Peyer's patch (tissue), 4 donors: Measurements from ENCODE around the gene ALDH3B1.

Source experiments
- POLR2A ChIP-seq, 2 donors: fragments of 450-650 bp; IDR thresholded peaks; one replicate each; pipeline ENCODE4 v1.5.1; 2017; ENCODE audit warnings: antibody characterized with exemption in 2 of 2, mild to moderate bottlenecking in 2 of 2, moderate library complexity in 2 of 2
- TF ChIP-seq, protein P1 (sequence below), 6 experiments: fragments of 450-650 bp in 4 of 6; fragments of 200-600 bp in 2 of 6; sonication (generic) in 1 of 6; IDR thresholded peaks; one replicate each; pipeline ENCODE4 v1.5.1; 2017 to 2019; ENCODE audit warnings: antibody characterized with exemption in 6 of 6, mild to moderate bottlenecking in 3 of 6, moderate library complexity in 1 of 6

DNA sequence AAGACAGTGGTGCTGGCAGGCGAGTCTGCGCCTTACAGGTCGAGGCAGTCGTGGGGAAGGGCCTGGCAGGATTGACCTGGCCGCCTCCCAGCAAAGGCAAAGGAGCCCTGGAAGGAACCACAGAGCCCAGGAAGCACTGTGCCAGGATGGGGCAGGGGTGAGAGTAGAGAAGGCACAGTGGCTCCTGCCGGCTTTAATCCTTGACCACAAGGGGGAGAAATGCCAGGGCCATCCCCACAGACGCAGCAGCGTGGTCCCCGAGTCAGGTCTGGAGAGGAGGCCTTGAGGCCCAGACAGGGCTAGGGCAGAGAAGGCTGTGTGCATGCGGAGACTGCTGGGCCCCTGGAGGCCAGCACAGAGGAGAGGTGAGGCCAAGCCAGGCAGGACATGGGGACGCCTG is 10.4 kb downstream of the ALDH3B1 start:
- TF ChIP-seq, protein P1, sequence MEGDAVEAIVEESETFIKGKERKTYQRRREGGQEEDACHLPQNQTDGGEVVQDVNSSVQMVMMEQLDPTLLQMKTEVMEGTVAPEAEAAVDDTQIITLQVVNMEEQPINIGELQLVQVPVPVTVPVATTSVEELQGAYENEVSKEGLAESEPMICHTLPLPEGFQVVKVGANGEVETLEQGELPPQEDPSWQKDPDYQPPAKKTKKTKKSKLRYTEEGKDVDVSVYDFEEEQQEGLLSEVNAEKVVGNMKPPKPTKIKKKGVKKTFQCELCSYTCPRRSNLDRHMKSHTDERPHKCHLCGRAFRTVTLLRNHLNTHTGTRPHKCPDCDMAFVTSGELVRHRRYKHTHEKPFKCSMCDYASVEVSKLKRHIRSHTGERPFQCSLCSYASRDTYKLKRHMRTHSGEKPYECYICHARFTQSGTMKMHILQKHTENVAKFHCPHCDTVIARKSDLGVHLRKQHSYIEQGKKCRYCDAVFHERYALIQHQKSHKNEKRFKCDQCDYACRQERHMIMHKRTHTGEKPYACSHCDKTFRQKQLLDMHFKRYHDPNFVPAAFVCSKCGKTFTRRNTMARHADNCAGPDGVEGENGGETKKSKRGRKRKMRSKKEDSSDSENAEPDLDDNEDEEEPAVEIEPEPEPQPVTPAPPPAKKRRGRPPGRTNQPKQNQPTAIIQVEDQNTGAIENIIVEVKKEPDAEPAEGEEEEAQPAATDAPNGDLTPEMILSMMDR (IDR thresholded peaks at IDR 0.05), result peak in 3 of 6 experiments; percentile 3 to 24 (median 12)
- TF ChIP-seq POLR2A (IDR thresholded peaks at IDR 0.05), result no peak
